ENCODE measurements around the gene PLEKHG2. TPM values are rescaled to one million over a fixed set of nuclear protein-coding genes. Genes with fewer than 3 reads are reported as not detected.

PLEKHG2 gene
- total and polyA plus RNA-seq, 9 of the 15 experiments (the other 6 are each of a cell fraction or from before 2014, with no cell fraction given) = 0.98 to 45.7 (median 9.8) TPM

- TF ChIP-seq RERE (CRISPR knock-in tag; IDR thresholded peaks at IDR 0.05; ENCODE audit: borderline replicate concordance) = no peak
- no peak for TF ChIP-seq MXI1 (IDR thresholded peaks at IDR 0.05; ENCODE audit: low read depth, low read length)
- TF ChIP-seq, protein P1, sequence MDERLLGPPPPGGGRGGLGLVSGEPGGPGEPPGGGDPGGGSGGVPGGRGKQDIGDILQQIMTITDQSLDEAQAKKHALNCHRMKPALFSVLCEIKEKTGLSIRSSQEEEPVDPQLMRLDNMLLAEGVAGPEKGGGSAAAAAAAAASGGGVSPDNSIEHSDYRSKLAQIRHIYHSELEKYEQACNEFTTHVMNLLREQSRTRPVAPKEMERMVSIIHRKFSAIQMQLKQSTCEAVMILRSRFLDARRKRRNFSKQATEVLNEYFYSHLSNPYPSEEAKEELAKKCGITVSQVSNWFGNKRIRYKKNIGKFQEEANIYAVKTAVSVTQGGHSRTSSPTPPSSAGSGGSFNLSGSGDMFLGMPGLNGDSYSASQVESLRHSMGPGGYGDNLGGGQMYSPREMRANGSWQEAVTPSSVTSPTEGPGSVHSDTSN (CRISPR knock-in tag; IDR thresholded peaks at IDR 0.05; ENCODE audit: low read depth) = no peak
- TF ChIP-seq, protein P1 (tag; conservative IDR thresholded peaks at IDR 0.05; ENCODE audit: low read depth) = peak; percentile 43; the same call in 1 of the 2 replicates
- no peak for TF ChIP-seq ZNF282 (CRISPR knock-in tag; IDR thresholded peaks at IDR 0.05)
- no peak for TF ChIP-seq SMARCE1 (IDR thresholded peaks at IDR 0.05)
- no peak for TF ChIP-seq FOXM1 (IDR thresholded peaks at IDR 0.05; ENCODE audit: low read depth)
- TF ChIP-seq FOXM1 (CRISPR knock-in tag; IDR thresholded peaks at IDR 0.05; ENCODE audit: low read depth) = no peak
- TF ChIP-seq ZNF354B (CRISPR knock-in tag; IDR thresholded peaks at IDR 0.05) = no peak
- no peak for TF ChIP-seq NCOA2 (IDR thresholded peaks at IDR 0.05; ENCODE audit: partially characterized antibody in 2 of 2)
- TF ChIP-seq USF2 (CRISPR knock-in tag; IDR thresholded peaks at IDR 0.05) = no peak
- TF ChIP-seq RBM22 (IDR thresholded peaks at IDR 0.05; ENCODE audit: low read depth, low read length, poor library complexity, severe bottlenecking) = no peak
Observed at GRCh38 chr19:39470724-39471339, 58.4 kb downstream of the PLEKHG2 start (continued).
